Measurements from ENCODE around the gene HLA-DOA.

HLA-DOA gene

DNA sequence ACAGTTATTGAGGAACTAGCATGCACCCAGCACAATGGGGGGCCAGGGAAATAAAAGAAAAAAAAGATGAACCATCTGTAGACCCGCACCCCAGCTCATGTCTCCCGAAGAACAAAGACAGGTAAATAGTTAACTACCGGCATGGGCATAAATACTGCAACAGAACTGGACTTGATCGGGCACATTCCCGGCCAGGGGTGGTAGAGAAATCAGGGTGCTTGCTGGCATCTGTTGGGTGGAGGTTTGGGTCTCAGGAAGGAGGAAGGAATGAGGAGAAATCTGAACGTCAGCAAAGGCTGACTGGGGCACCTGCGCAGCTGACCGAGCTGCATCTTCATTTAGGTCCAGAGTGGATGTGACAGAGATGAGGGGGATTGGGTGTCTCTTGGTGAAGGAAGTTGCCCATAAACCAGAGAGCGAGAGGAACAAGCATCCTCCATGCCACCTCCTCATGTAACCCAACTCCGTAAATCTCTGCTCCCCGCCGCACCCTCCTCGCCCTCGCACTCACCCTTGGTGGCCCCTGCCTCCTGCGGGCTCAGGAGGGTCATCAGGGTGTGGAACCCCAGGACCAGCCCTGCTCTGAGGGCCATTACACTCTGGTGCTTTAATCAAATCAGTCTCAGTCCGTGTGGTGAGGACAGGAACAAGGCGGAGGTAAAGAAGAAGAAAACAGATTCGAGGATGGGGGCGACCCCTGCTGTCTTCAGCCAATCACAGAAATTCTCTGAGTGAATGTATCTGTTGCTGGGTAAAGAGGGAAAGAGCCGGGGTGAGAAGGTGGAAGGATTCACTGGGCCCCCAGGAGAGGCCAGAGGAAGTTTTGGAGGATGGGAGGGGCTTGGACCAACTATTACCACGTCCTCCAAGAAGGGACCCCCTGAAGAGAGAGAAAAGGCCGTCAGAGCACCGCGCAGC, at the start of gene HLA-DOA:
HLA-DOA (minus strand) TSS at position 648 of the 918 bp plus-strand sequence.
- DNase-seq (ENCODE audit: low read depth), result no peak

GRCh38 chr6:33057222-33058150, 48.1 kb upstream of the HLA-DOA start:
- no peak for DNase-seq (ENCODE audit: low read depth)

DNA sequence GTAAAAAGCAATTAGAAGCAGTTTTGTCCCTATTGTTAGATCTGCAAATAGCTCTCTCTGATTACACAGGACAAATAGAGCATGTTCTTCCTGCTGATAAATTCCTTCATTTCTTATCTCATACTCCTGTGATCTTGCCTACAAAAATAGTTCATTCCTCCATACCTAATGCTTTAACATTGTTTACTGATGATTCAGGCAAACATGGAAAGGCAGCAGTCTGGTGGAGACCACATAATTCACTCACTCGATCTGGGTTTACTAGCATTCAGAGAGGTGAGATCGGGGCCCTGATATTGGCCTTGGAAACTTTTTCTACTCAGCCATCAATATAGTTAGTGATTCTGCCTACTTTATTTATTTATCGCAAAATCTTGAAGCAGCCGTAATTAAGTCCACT, 43.8 kb upstream of the HLA-DOA start:
- no peak for DNase-seq (ENCODE audit: low read depth)

GRCh38 chr6:33052627-33053026, 43.2 kb upstream of the HLA-DOA start:
- no peak for DNase-seq (ENCODE audit: low read depth)

DNA sequence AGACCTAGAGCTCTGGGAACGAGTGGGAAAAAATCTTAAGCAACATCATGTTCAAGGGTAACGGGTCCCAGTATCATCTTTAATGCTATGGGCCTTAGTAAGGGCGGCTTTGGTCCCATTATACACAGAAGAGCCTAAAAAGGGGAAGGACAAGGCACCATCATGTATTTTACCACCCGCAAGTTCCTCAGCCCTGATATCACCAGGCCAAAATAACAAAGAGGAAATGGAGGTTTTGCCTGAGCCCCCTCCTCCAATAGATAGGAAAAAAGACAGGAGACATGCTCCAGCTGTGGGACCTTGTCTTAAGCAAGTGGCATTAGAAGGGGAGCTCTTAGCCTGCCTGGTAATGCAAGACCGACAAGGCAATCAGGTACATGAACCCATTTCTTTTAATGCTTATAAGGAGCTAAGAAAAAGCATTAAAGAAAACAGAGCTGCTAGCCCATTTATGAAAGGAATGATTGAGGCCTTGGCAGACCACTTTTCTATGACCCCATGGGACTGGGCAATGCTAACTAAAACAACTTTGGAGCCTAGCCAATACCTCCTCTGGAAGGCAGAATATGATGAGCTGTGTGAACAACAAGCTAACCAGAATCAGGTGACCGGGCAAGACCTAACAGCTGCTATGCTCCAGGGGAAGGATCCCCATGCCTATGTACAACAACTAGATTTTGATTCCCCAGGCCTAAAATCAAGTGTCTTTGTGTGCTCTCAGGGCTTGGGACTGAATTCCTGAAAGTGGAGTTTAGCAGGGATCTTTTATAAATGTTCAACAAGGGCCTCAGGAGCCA, 40.8 kb upstream of the HLA-DOA start:
- no peak for DNase-seq (ENCODE audit: low read depth)

DNA sequence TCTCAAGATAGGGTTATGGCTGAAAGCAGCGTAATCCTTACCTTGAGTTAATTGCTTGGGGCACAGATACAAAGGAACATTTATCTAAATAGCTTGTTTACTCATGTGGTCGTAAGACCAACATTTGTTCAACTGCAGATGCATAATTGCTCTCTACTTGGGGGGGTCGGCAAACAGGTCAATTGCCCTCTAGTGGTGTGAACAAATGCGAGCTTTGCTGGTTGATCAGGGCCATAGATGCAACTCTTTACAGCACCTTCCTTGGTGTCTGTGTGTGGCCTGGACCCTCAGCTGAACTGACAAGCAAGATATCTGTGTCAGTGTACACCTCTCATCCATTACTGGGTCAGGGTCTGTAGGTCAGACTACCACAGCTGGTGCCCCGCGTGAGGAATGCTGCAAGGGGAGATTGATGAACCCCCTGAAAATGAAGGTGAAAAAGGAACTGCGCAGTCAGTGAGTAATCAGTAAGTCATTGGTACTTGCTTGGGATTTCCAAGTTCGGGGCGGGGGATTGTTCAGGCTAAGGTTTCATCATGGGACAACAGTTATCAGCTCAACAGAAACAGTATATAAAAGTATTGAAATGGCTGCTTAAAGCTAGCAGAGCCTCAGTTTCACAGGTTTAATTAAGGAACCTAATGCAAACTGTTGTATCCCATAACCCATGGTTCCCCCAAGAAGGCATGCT, 40.1 kb upstream of the HLA-DOA start:
- no peak for DNase-seq (ENCODE audit: low read depth)

DNA sequence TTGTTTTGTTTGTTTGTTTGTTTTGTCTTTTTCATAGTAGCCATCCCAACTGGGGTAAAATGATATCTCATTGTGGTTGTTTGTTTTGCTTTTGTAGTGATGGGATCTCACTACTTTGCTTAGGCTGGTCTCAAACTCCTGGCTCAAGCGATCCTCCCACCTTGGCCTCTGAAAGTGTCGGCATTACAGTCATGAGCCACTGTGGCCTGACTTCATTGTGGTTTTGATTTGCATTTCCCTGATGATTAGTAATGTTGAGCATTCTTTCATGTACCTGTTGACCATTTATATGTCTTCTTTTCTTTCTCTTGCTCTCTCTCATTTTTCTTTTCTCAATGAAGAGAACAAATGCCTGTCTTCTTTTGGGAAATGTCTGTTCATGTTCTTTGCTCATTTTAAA, 30.8 kb upstream of the HLA-DOA start:
- DNase-seq (ENCODE audit: low read depth), result no peak

- DNase-seq (ENCODE audit: low read depth), result no peak
These were observed 27.1 kb upstream of the HLA-DOA start for GRCh38 chr6:33036535-33036934.

DNA sequence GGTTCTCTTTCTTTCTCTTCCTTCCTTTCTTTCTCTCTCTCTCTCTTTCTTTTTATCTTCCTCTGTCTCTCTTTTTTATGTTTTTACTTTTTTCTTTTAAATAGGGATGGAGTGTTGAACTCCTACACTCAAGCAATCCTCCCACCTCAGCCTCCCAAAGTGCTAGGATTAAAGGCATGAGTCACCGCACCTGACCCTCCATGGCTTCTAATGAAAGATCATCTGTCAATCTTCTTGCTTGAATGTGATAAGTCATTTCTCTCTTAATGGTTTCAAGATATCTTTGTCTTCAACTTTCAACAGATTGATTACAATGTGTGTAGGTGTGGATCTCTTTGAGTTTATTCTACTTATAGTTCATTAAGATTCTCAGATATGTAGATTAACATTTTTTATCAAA, 25.2 kb upstream of the HLA-DOA start:
- DNase-seq (ENCODE audit: low read depth), result no peak

- DNase-seq (ENCODE audit: low read depth), result no peak
These were observed 20.9 kb upstream of the HLA-DOA start for GRCh38 chr6:33030245-33030644.

DNA sequence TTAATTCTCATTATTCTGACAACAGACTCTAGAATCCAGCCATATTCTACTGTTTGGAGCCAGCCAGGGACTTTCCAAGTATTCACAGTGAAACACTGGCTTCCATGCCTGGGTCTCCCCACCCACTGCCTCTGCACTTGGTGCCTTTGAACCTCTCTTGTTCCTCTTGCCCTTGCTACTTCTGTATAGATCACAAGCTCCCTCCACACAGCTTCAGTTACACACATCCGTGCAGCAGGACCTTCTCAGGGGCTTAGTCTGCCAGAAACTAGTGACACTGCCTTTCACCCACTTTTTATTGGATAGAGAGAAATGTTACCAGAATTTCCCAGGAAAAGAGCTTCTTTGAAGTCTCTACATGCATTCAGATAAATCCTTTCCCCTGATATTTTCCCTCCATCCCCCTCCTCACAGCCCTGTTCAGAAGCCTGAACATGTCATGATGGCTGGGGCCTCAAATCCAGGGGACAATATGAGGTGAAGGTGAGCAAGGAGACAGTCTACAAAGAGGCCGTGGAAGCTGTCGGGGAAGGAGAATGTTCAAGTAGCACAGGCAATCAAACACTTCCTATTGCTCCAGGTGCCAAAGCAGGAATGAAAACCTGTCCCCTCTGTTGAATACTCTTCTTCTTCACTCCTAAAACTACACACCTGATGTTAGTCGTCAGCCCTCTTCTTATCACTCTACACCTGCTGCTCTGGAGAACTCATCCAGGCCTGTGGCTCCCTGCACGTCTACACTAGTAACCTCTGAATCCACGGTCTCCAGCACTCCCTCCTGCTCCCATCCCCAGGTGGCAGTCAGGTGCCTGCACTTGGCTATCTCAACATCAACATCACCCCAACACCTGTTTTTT, 20.2 kb upstream of the HLA-DOA start:
- DNase-seq (ENCODE audit: low read depth), result no peak

- no peak for DNase-seq (ENCODE audit: low read depth)
These were observed 18.9 kb upstream of the HLA-DOA start for GRCh38 chr6:33028220-33028849.

DNA sequence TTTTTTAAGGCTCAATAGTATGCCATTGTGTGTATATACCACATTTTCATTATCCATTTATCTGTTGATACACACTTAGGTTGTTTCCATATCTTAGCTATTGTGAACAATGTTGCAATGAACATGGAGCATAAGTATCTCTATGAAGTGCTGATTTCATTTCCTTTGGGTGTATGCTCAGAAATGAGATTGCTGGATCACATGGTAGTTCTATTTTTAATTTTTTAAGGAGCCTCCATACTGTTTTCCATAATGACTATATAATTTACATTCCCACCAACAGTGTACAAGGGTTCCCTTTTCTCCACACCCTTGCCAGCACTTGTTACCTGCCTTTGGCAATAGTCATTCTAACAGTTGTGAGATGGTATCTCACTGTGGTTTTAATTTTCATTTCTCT, 15.1 kb upstream of the HLA-DOA start:
- DNase-seq (ENCODE audit: low read depth), result no peak

DNA sequence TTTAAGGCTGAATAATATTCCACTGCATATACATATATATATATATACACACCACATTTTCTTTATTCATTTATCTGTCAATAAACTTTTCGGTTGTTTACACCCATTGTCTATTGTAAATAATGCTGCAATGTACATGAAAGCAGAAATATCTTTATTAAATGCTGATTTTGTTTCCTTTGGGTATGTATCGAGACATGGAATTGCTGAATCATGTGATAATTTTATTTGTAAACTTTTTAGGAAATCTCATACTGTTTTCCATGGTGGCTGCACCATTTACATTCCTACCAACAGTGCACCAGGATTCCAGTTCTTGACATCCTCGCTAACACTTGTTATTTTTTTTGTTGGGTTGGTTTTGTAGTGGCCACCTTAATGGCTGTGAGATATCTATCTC, 14.1 kb upstream of the HLA-DOA start:
- no peak for DNase-seq (ENCODE audit: low read depth)

GRCh38 chr6:33021917-33022316, 12.5 kb upstream of the HLA-DOA start:
- DNase-seq (ENCODE audit: low read depth), result no peak

DNA sequence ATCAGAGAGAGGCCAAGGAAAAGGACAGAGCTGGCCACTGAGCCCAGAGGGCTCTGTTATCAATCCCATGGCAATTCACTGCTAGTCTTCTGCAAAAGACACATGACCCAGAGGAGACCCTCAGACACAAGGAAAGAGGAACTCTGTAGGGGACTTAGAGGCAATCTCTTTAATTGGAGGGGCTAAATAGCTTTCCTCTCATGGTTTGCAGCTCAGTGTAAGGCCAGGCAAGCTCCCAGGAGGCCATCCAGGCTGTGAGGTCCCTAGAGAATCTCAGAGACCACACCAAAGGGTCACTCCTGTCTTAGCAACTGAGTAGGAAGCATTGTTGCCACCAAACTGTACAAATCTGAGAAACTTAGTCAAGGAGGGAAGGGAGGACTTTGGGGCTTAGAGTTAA, 10.0 kb upstream of the HLA-DOA start:
- DNase-seq (ENCODE audit: low read depth), result no peak

- no peak for DNase-seq (ENCODE audit: low read depth)
These were observed 9.5 kb upstream of the HLA-DOA start for GRCh38 chr6:33018904-33019303.

GRCh38 chr6:33018418-33018817, 9.0 kb upstream of the HLA-DOA start:
- no peak for DNase-seq (ENCODE audit: low read depth)

- no peak for DNase-seq (ENCODE audit: low read depth)
These were observed 8.4 kb upstream of the HLA-DOA start for GRCh38 chr6:33017694-33018353.

All from HS-27A (cell line).